ACC112 (cell line): ENCODE results near the gene POMT2.

Experiments
- H2AFZ ChIP-seq: fragments of 200-600 bp; sonication (generic); one replicate; pipeline ENCODE4 v1.6.0; 2017; ENCODE audit warnings: antibody characterized with exemption, low read length; ENCODE audit not compliant: unreplicated experiment
- H3K27ac ChIP-seq: fragments of 200-600 bp; sonication (generic); 2 replicates; pipeline ENCODE4 v1.5.1; 2014; ENCODE audit warnings: low read depth, mild to moderate bottlenecking, antibody characterized with exemption, low read length, moderate library complexity
- H3K27me3 ChIP-seq: fragments of 200-600 bp; sonication (generic); 2 replicates; pipeline ENCODE4 v1.6.1; 2014; ENCODE audit warnings: mild to moderate bottlenecking, antibody characterized with exemption, low read length, moderate library complexity, mixed read lengths; ENCODE audit not compliant: insufficient read depth
- H3K36me3 ChIP-seq: fragments of 200-600 bp; sonication (generic); 2 replicates; pipeline ENCODE4 v1.6.1; 2016; ENCODE audit warnings: mild to moderate bottlenecking, antibody characterized with exemption, low read length, moderate library complexity, mixed read lengths; ENCODE audit not compliant: insufficient read depth
- H3K4me1 ChIP-seq: fragments of 200-600 bp; sonication (generic); one replicate; pipeline ENCODE4 v1.6.1; 2016; ENCODE audit warnings: low read length, mixed read lengths; ENCODE audit not compliant: insufficient read depth, unreplicated experiment, control insufficient read depth
- H3K4me3 ChIP-seq: fragments of 200-600 bp; sonication (generic); 2 replicates; pipeline ENCODE4 v1.5.1; 2014; ENCODE audit warnings: mild to moderate bottlenecking, low read depth, low read length
- H3K79me2 ChIP-seq: fragments of 200-600 bp; sonication (generic); one replicate; pipeline ENCODE4 v1.6.0; 2016; ENCODE audit warnings: low read length; ENCODE audit not compliant: control insufficient read depth, unreplicated experiment, insufficient read depth

POMT2 gene

DNA sequence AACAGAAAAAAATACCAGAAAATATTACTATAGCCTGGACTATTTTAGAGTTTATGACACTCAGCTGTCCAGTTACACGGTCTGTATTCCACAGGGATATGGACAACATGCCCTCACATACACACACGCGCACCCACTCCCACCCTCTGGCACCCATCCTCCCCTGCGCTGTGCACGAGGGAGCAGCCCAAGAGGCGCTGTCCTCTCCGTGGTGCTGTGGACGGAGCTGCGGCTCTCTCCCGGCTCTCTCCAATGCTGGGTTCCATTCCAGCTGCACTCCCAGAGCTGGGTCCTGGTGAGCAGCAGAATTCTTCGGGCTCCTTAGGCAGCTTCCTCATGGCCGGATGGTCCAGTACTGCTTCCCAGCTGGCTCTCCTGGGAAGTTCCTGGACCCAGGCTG, 43.7 kb downstream of the POMT2 start:
- no peak overlapping the region for H3K4me3 ChIP-seq
- no peaks in the 10 kb centered on the region for H3K79me2 ChIP-seq
- no peaks in the 10 kb centered on the region for H3K36me3 ChIP-seq

DNA sequence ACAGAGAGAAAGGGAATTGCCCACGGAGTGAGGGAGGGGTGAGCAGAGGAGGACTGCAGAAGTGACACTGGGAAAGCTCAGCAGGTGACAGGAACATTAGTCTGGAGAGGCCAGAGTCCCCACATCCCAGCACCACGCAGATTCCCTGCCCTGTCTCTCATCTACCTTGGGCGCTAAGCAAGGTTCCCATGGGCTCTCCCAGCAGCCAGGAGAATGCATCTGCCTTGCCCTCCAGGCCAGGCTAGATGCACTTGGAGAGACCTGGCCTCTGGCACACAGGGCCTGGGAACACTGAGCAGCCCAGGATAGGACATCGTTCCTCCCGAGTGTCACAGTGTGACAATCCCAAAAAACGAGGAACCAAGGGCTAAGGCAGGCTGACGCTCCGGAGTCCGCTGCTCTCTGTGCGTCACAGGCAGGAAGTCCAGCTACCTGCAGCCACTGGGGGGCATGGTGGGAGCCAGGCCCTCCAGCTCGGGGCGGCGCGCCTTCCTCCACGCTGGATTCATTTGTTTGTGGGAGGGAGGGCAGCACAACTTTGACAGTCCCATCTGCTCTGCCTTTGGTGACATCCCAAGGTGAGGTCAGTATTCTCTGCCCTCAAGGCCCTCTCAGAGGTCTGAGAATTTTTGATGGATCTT, 44.3 kb downstream of the POMT2 start:
- H3K79me2 ChIP-seq = no peaks in the 10 kb centered on the region
- H3K36me3 ChIP-seq = no peaks in the 10 kb centered on the region
- no peak overlapping the region for H2AFZ ChIP-seq
- H3K27me3 ChIP-seq = peaks cover 7% of the 10 kb centered on the region
- no peak overlapping the region for H3K4me3 ChIP-seq
- H3K4me1 ChIP-seq = no peaks in the 10 kb centered on the region
- no peak overlapping the region for H3K27ac ChIP-seq

More for the DNA sequence above, 43.7 kb downstream of the POMT2 start:
- Histone ChIP-seq H3K27ac (no peak overlapping the region), H3K27me3 (peaks cover 3% of the 10 kb centered on the region; the same call in 1 of the 2 replicates), H3K4me1 (no peaks in the 10 kb centered on the region), H2AFZ (no peak overlapping the region)

DNA sequence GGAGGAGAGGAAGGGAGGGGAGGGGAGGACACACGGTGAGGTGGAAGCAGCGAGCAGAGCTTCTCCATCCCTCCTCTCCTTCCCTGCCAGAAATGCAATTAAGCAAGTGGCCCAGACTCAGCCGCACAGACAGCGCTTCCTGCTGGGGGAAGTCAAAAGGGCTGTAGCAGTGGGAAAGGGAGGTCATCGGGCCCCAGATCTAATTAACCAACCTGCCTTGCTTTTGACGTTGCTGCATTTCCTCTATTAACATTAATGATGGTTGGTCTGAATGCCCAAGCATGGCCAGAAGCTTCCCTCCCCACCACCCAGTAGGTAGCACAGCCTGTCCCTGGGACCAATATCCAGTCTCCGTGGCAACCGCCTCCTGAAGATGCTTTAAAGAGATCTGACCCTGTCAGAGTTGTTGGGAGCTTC, 45.1 kb downstream of the POMT2 start:
- no peaks in the 10 kb centered on the region for H3K79me2 ChIP-seq
- H3K27me3 ChIP-seq = peaks cover 15% of the 10 kb centered on the region
- H3K27ac ChIP-seq = no peak overlapping the region
- H3K36me3 ChIP-seq = no peaks in the 10 kb centered on the region
- no peak overlapping the region for H2AFZ ChIP-seq
- H3K4me3 ChIP-seq = no peak overlapping the region
- H3K4me1 ChIP-seq = no peaks in the 10 kb centered on the region

DNA sequence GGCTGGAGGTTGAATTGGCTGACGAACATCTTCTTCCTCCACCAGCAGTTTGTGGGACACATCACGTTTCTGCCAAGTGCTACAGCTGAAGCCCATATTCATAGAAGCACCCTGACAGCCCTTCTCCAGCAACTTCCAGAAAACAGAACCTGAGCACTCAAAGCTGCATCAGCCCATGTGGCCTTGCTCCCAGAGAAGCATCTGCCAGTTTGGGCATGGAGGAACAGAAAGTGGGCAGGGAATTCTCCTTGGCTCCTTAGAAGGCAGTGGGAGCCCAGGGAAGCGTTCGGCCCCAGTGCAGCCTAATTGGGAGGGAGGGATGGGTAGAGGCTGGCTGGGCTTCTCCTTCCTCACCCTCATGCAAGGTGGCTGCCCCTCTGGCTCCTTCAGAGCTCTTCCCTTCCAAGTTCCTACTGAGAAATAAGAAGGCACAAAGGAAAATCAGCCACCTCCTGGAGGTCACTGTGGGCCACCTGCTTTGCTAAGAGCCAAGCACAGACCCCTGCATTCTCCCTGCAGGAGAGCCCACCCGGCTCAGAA, 45.6 kb downstream of the POMT2 start:
- no peak overlapping the region for H2AFZ ChIP-seq
- no peaks in the 10 kb centered on the region for H3K36me3 ChIP-seq
- no peaks in the 10 kb centered on the region for H3K79me2 ChIP-seq
- no peak overlapping the region for H3K27ac ChIP-seq
- no peaks in the 10 kb centered on the region for H3K4me1 ChIP-seq
- peaks cover 20% of the 10 kb centered on the region for H3K27me3 ChIP-seq
- H3K4me3 ChIP-seq = no peak overlapping the region

DNA sequence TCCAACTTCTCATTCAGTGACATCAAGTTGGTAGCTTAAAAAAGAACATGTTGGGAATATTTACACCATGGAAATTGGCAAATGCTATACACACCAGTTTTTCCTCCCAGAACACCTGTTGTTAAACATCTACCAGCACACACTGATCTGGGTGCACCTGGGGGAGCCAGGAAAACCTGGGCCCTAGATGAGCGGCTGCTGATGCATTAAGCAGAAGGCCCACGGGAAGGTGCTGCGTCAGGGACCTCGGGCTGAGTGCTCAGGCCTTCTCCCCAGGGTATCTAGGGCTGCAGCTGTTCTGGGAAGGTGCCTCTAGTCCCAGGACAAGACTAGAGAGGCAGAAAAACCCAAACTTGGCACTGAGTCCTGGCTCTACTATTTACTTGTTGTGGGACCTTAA, 46.9 kb downstream of the POMT2 start:
- Histone ChIP-seq H2AFZ (no peak overlapping the region), H3K4me3 (no peak overlapping the region), H3K36me3 (no peaks in the 10 kb centered on the region), H3K27ac (no peak overlapping the region), H3K27me3 (peaks cover 32% of the 10 kb centered on the region), H3K4me1 (no peaks in the 10 kb centered on the region), H3K79me2 (no peaks in the 10 kb centered on the region)

DNA sequence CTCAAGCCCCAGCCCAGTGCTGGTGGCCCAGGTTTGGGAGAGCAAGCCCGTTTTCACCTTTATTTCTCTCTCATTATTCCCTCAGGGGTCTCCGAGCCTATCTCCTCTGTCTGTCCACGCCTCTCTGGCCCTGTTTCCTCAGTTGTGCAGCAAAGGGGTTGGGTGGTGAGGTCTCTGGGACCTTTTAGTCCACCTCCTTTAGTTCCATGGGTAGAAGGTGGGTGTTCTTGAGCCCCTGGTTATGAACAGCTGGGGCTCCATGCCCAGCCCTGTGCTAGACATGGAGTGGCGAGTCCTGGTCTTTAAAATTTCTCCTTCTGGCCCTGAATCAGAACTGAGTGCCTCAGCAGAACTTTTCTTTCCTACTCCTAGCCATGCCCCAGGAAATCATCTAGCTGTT, 48.4 kb downstream of the POMT2 start:
- Histone ChIP-seq H3K27me3 (peaks cover 45% of the 10 kb centered on the region), H3K79me2 (no peaks in the 10 kb centered on the region), H2AFZ (no peak overlapping the region), H3K27ac (no peak overlapping the region), H3K4me1 (no peaks in the 10 kb centered on the region), H3K4me3 (no peak overlapping the region), H3K36me3 (no peaks in the 10 kb centered on the region)

DNA sequence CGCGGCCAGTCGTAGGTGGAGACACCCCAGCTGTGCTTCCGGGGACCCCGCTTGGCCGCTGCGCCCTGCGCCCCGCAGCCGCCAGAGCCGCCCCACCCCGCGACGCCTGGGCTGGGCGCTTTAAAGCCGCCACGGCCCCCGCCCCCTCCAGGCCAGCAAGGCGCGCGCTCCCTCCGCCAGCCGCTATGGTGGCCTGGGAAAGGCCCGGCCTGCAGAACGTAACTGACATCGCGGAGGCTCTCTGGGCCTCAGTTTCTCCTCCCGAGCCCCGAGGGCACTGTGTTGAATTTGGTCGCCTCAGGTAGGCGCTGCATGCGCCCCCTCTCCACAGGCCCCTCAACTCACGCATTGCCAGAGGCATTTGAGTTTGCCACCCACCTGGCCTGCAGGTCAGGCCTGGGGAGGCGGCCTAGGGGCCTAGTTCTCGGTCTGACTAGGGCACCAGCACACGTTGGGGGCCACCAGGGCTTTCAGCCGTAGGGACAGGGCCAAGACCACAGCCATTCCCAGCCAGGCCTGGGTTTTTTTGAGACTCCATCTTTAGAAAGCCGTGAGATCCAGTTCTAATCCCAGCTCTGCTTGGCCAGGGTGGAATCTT, 49.5 kb downstream of the POMT2 start, which contains the start of gene NGB:
NGB (minus strand) TSS at position 94 of the 598 bp plus-strand sequence. CDS start 269 bp downstream, outside the sequence.
- Histone ChIP-seq H2AFZ (no peak within 1 kb of the TSS), H3K36me3 (no peaks in the 10 kb centered on the region), H3K27me3 (peaks cover 45% of the 10 kb centered on the region), H3K4me3 (no peak within 1 kb of the TSS), H3K27ac (no peak within 1 kb of the TSS), H3K79me2 (no peaks in the 10 kb centered on the region), H3K4me1 (no peaks in the 10 kb centered on the region)

DNA sequence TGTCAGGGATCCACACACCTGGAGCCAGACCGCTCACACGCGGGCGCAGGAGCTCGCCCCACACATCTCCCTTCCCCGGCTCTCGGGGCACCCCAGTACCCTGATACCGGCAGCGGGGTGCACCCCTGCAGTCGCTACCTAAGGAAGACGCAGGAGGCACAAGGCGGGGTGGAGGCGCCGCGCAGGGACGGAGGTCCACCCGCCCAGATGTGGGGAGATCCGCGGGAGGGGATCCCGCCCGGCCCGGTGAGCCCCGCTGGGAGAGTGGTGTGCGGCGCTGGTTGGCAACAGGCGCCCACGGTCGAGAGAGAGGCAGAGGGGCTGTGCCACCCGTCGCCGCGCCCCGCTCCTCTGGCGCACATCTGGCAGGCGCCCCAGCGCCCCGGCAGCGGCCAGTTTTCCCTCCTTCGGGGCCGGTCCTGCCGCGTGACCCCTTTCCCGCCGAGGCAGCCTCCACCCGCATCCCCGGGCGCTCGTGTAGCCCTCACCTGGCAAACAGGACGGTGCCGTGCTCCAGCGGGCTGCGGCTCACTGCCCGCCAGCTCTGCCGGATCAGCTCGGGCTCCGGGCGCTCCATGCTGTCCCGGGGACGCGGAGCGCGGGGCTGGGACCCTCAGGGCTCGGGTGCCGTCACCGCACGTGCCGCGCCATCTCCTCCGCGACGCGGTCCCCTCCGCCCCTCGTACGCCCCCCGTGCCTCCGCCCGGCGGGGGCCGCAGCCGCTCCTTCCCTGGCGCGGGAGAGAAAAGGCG, 50.1 kb downstream of the POMT2 start:
- Histone ChIP-seq H3K27ac (no peak overlapping the region), H3K27me3 (peaks cover 45% of the 10 kb centered on the region), H3K4me3 (no peak overlapping the region), H2AFZ (no peak overlapping the region), H3K79me2 (no peaks in the 10 kb centered on the region), H3K36me3 (no peaks in the 10 kb centered on the region), H3K4me1 (no peaks in the 10 kb centered on the region)

DNA sequence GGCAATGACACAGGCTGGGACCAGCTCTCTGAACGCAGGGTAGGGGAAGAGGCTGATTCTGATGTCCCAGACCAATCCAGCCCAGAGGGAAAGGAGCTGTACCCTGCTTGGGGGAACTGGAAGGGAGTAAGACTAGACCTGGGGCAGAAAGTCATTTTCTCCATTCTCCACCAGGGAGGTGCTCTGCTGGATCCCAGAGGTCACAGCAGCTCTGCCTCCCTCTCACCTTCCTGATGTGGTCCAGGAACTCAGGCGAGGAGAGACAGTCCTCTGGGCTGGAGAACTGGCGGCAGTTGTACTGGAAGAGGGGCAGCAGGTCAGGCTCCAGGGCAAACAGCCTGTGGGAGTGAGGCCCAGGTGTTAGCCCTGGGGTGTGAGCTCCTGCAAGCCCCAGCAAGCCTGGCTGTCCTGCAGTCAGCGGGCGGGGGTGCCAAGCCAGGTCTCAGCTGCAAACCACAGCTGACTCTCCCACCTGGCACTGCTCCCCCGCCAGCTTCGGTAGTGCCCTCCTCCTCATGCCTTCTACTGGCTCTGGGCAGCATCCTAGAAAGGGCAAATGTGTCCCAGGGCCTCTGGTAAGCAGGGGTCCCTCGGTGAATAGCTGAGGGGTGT, 51.6 kb downstream of the POMT2 start:
- H3K27me3 ChIP-seq = peaks cover 45% of the 10 kb centered on the region
- no peaks in the 10 kb centered on the region for H3K4me1 ChIP-seq
- H3K36me3 ChIP-seq = no peaks in the 10 kb centered on the region
- H2AFZ ChIP-seq = no peak overlapping the region
- no peak overlapping the region for H3K27ac ChIP-seq
- H3K4me3 ChIP-seq = no peak overlapping the region
- H3K79me2 ChIP-seq = no peaks in the 10 kb centered on the region

DNA sequence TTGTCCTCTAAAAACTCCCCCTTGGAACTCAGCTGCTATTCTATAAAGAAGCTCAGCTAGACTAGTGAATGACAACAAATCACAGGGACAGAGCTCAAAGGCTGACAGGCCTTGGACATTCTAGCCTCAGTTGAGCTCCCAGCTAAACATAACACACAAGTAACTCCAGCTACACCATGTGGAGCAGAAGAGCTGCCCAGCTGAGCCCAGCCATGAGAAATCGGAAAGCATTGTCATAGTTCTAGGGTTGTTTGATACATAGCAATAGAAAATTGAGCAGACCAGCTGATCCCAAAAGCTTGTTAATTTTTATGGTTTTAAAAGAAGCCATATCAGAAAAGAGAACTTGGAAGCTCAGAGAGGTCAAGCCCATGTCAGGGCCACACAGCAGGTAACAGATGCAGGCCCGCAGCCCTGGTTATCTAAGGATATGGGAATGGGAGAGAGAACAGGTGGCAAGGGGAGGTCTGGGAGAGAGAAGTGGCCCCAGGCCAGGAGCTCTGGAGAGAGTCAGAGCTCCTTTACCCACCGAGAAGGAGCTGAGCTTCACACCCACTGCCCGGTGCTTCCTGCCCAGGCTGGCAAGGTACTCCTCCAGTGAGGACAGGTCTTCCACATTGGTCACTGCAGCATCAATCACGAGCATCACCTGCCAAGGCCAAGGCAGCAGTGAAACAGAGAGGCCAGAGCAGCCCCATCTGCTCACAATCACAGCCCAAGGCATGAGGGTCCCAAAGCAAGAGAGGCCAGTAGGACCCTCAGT, 52.6 kb downstream of the POMT2 start:
- no peaks in the 10 kb centered on the region for H3K36me3 ChIP-seq
- no peak overlapping the region for H3K27ac ChIP-seq
- H3K4me3 ChIP-seq = no peak overlapping the region
- no peak overlapping the region for H2AFZ ChIP-seq
- no peaks in the 10 kb centered on the region for H3K79me2 ChIP-seq
- peaks cover 49% of the 10 kb centered on the region for H3K27me3 ChIP-seq
- H3K4me1 ChIP-seq = no peaks in the 10 kb centered on the region
